GM19468 (cell line): Measurements from ENCODE around the gene ZNF750.

Experiments used
- ATAC-seq: cut with Tn5 transposase; IDR thresholded peaks from one replicate; pipeline ENCODE4 v1.9.1; 2021; ENCODE audit warnings: mild to moderate bottlenecking, moderate library complexity, moderate number of reproducible peaks; ENCODE audit not compliant: unreplicated experiment; ENCODE audit errors: extremely low read depth

Gene ZNF750

GRCh38 chr17:82860606-82861392, 21.0 kb upstream of the ZNF750 start:
- ATAC-seq = no peak

GRCh38 chr17:82859431-82860403, 19.9 kb upstream of the ZNF750 start:
- no peak for ATAC-seq

- no peak for ATAC-seq
Observed at GRCh38 chr17:82858376-82859126, 18.7 kb upstream of the ZNF750 start.

- no peak for ATAC-seq
Observed at GRCh38 chr17:82856361-82856760, 16.5 kb upstream of the ZNF750 start.

- no peak for ATAC-seq
Observed at GRCh38 chr17:82854226-82854625, 14.4 kb upstream of the ZNF750 start.

GRCh38 chr17:82851381-82851780, 11.6 kb upstream of the ZNF750 start:
- ATAC-seq = no peak

- no peak for ATAC-seq
Observed at GRCh38 chr17:82849076-82849945, 9.5 kb upstream of the ZNF750 start.

- no peak for ATAC-seq
Observed at GRCh38 chr17:82848022-82848592, 8.3 kb upstream of the ZNF750 start.

- ATAC-seq = no peak
Observed at GRCh38 chr17:82846061-82846691, 6.4 kb upstream of the ZNF750 start.

- ATAC-seq = no peak
Observed at GRCh38 chr17:82845163-82845807, 5.5 kb upstream of the ZNF750 start.

GRCh38 chr17:82844796-82845162, 5.0 kb upstream of the ZNF750 start:
- ATAC-seq = no peak

- no peak for ATAC-seq
Observed at GRCh38 chr17:82843904-82844680, 4.3 kb upstream of the ZNF750 start.

GRCh38 chr17:82841921-82842596, 2.2 kb upstream of the ZNF750 start:
- no peak for ATAC-seq

GRCh38 chr17:82840431-82840831, 609 bp upstream of the ZNF750 start:
- ATAC-seq = no peak

GRCh38 chr17:82838386-82839063, 1.3 kb downstream of the ZNF750 start:
- ATAC-seq = no peak

- ATAC-seq = no peak
Observed at GRCh38 chr17:82837586-82838320, 2.1 kb downstream of the ZNF750 start.
